Measurements from ENCODE around the gene STXBP5L.

GRCh38 chr3:120931593-120931992 lies 23.6 kb downstream of the STXBP5L start:
- no peak for TF ChIP-seq CTCF (IDR thresholded peaks at IDR 0.05)
- no peak for TF ChIP-seq POLR2A (IDR thresholded peaks at IDR 0.05; ENCODE audit: low read depth)
- no peak for TF ChIP-seq POLR2AphosphoS5 (IDR thresholded peaks at IDR 0.05)

Data from esophagus muscularis mucosa (tissue), 3 donors.